ENCODE data around the gene MST1. TPM values are rescaled to one million over a fixed set of nuclear protein-coding genes. Genes with fewer than 3 reads are reported as not detected.

Gene MST1
- total RNA-seq, 6 donors from 2014 or later = 8.9 to 58.7 (median 18.1) TPM

DNA sequence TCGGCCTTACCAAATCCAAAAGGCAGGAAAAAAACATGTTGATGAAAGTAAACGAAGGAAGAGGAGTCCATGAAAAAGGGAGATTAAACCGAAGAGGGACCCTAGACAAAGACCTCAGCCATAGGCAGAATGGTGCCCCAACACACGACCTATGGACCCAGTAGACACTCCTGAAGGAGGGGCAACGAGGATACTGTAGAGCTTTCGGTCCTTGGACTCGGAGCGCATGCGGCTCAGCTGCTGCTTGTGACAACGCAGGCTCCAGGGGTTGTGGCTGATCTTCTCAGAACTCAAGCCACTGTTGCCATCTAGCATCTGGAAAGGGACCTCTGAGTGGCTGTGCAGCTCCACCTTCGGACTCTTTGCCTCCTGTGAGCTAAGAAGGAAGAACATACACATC lies 43.3 kb upstream of the MST1 start:
- TF ChIP-seq, protein P1, sequence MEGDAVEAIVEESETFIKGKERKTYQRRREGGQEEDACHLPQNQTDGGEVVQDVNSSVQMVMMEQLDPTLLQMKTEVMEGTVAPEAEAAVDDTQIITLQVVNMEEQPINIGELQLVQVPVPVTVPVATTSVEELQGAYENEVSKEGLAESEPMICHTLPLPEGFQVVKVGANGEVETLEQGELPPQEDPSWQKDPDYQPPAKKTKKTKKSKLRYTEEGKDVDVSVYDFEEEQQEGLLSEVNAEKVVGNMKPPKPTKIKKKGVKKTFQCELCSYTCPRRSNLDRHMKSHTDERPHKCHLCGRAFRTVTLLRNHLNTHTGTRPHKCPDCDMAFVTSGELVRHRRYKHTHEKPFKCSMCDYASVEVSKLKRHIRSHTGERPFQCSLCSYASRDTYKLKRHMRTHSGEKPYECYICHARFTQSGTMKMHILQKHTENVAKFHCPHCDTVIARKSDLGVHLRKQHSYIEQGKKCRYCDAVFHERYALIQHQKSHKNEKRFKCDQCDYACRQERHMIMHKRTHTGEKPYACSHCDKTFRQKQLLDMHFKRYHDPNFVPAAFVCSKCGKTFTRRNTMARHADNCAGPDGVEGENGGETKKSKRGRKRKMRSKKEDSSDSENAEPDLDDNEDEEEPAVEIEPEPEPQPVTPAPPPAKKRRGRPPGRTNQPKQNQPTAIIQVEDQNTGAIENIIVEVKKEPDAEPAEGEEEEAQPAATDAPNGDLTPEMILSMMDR (IDR thresholded peaks at IDR 0.05) = no peak
- TF ChIP-seq POLR2A (IDR thresholded peaks at IDR 0.05) (no peak), EP300 (IDR thresholded peaks at IDR 0.05) (no peak), POLR2AphosphoS5 (IDR thresholded peaks at IDR 0.05) (no peak)
- DNase-seq (no peak), ATAC-seq (ENCODE audit: low FRiP score in 2 of 2) (peak in 1 of 2 donors; percentile 11)
- Histone ChIP-seq H3K27me3 (no peaks in the 10 kb centered on the region), H3K4me1 (peaks cover 0 to 7% (median 2%) of the 10 kb centered on the region in 4 donors), H3K36me3 (peaks cover 23 to 90% (median 62%) of the 10 kb centered on the region in 4 donors), H3K27ac (no peak overlapping the region), H3K4me3 (no peak overlapping the region), H3K9me3 (no peaks in the 10 kb centered on the region)
- WGBS, 2 donors = 88 to 93% methylated on average over 10 to 11 of the region's 11 CpGs

DNA sequence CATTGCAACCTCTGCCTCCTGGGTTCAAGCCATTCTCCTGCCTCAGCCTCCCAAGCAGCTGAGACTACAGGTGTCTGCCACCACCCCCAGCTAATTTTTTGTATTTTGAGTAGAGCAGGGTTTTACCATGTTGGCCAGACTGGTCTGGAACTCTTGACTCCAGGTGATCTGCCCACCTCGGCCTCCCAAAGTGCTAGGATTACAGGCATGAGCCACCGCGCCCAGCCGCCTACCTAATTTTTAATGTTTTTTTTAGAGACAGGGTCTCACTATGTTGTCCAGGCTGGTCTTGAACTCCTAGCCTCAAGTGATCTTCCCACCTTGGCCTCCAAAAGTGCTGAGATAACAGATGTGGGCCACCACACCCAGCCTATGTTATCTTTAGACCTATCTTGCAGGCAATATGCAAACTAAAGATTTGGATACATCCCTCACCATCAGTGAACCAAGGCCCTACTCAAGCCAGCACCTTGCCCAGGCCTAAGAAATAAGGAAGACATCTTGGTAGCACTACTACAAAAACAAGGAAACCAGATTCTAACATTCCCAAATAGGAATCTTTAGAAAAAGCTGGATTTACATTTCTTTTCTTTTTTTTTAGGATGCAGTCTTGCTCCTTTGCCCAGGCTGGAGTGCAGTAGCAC lies 40.8 kb upstream of the MST1 start:
- Histone ChIP-seq H3K4me3 (no peak overlapping the region), H3K4me1 (peaks cover 0 to 10% (median 3%) of the 10 kb centered on the region in 4 donors), H3K9me3 (no peaks in the 10 kb centered on the region), H3K27ac (no peak overlapping the region), H3K36me3 (peaks cover 25 to 93% (median 62%) of the 10 kb centered on the region in 4 donors), H3K27me3 (no peaks in the 10 kb centered on the region)
- WGBS, 2 donors = 90 to 97% methylated on average over 4 of the region's 4 CpGs
- DNase-seq (no peak), ATAC-seq (ENCODE audit: low FRiP score in 2 of 2) (no peak)
- TF ChIP-seq, protein P1 (IDR thresholded peaks at IDR 0.05) = no peak
- TF ChIP-seq POLR2A (IDR thresholded peaks at IDR 0.05) (no peak), POLR2AphosphoS5 (IDR thresholded peaks at IDR 0.05) (no peak), EP300 (IDR thresholded peaks at IDR 0.05) (no peak)

DNA sequence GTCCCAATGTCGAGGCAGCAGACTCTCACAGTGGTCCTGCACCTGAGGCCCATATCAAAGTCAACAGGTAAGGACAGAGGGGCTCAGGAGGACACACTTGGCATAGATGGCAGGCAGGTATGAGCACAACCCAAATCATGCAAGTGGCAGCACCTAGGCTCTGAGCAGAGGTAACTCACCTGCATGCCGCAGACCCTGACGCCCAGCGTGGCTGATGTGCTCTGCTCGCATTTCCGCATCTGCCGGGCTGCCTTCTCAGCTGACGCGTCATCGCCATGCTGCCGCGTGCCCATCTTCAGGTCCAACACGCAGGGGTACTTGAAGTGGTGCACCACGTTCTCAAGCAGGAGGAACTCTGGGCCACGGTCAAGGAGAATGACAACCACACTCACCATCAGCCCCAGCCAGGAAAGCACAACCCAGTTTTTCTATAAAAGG lies 38.7 kb upstream of the MST1 start:
- no peak for TF ChIP-seq POLR2AphosphoS5 (IDR thresholded peaks at IDR 0.05)
- no peak for TF ChIP-seq POLR2A (IDR thresholded peaks at IDR 0.05)
- TF ChIP-seq, protein P1 (IDR thresholded peaks at IDR 0.05) = no peak
- no peak for TF ChIP-seq EP300 (IDR thresholded peaks at IDR 0.05)
- Histone ChIP-seq H3K36me3 (peaks cover 21 to 74% (median 51%) of the 10 kb centered on the region in 4 donors), H3K9me3 (no peaks in the 10 kb centered on the region), H3K4me3 (no peak overlapping the region), H3K4me1 (peaks cover 9 to 17% (median 11%) of the 10 kb centered on the region in 4 donors), H3K27me3 (no peaks in the 10 kb centered on the region), H3K27ac (no peak overlapping the region)
- peak in 1 of 2 donors; percentile 66 for DNase-seq
- 96 to 97% methylated on average over 15 of the region's 15 CpGs for WGBS, 2 donors
- no peak for ATAC-seq (ENCODE audit: low FRiP score in 2 of 2)

DNA sequence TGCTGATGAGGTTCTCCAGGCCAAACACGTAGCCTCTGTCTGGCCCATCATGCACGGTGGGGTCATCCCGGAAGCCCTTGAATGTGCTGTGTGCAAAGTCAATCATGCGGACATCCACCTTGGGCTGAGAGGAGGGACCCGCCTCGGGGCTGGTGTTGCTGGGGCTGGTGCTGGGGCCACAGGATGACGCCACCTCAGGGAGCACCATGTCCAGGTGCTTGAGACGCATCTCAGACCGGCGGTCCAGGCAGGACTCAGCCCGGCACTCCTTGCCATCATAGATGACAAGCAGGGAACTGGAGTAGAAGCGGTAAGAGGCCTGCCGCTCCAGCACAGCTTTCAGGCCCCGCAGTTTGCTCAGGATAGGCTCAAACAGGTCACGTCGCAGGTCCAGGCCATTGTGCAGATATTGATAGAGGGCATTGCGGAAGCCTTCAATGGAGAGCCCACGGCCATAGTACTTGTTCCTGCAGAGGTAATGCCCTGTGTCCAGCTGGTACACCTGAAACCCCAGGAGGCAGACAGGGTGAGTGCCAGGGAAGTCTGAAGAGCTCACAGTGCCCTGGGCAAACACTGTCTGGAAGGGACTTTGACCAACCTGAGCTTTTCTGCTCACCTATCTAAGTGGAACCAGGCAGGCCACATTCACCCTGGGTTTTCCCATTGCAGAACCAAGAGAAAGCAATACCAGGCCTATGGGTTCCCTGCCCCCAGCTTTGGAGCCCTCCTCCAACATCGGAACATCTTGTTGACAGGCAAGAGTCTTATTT lies 38.1 kb upstream of the MST1 start:
- no peak for TF ChIP-seq EP300 (IDR thresholded peaks at IDR 0.05)
- no peak for TF ChIP-seq POLR2AphosphoS5 (IDR thresholded peaks at IDR 0.05)
- TF ChIP-seq, protein P1 (IDR thresholded peaks at IDR 0.05) = no peak
- TF ChIP-seq POLR2A (IDR thresholded peaks at IDR 0.05) = no peak
- H3K36me3 ChIP-seq = peaks cover 19 to 73% (median 46%) of the 10 kb centered on the region in 4 donors
- H3K9me3 ChIP-seq = no peaks in the 10 kb centered on the region
- H3K4me1 ChIP-seq = peaks cover 15 to 23% (median 17%) of the 10 kb centered on the region in 4 donors
- H3K4me3 ChIP-seq = no peak overlapping the region
- H3K27ac ChIP-seq = no peak overlapping the region
- DNase-seq = peak in 1 of 2 donors; percentile 61
- ATAC-seq (ENCODE audit: low FRiP score in 2 of 2) = no peak
- no peaks in the 10 kb centered on the region for H3K27me3 ChIP-seq
- WGBS, 2 donors = 92 to 95% methylated on average over 13 to 19 of the region's 19 CpGs
